ENCODE measurements around the gene CMTM2.
"Not testable (repeated sequence)": the region's sequence is repeated elsewhere in the genome, so short reads cannot be mapped to it uniquely, and the experiment has no call there.

Gene CMTM2

DNA sequence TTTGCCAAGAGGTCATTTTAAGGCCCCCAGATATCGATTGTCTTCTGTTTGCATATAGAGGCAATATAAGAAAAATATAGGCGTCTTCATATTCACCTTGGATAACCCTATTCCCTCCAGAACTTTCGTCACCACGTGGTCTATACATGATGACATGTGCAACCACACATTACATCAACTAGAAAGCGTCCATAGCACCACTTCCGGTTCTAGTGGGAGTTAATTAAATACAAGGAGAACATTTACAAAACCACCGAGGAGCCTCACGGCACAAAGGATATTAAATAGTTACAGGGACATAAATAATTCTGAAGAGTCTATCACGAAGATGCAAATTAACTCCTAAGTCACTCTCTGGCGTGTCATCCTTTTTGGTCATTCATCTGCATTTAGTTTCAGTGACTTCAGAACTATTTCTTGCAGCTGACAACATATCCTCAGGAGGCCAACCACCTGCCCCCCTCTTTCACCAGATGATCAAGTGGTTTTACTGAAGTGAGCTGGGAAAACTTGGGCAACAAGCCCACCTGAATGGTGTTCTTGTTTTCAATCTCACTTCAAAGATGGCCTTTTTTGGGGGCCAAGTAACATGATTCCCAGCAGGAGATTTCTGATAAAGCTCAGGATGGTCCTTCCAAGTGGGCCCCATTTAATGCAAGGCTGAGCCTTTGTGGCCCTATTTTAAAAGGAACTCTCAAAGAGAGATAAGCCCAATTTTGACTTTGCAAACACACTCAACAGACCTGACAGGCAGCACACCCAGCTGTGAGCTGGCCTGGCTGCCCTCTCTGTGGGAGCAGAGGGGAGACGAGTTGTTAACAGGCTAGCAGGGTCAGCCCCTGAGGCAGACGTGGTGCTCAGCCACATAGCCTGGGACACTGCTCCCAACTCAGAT is 40.5 kb downstream of the CMTM2 start:
- no peaks in the 10 kb centered on the region for H3K27me3 Mint-ChIP-seq
- peaks cover 9% of the 10 kb centered on the region for H3K4me1 Mint-ChIP-seq (ENCODE audit: low read depth)
- H3K4me3 Mint-ChIP-seq: no peak overlapping the region
- H3K27ac Mint-ChIP-seq: no peak overlapping the region
- no peaks in the 10 kb centered on the region for H3K9me3 Mint-ChIP-seq
- H3K36me3 Mint-ChIP-seq (ENCODE audit: low read depth): no peaks in the 10 kb centered on the region

DNA sequence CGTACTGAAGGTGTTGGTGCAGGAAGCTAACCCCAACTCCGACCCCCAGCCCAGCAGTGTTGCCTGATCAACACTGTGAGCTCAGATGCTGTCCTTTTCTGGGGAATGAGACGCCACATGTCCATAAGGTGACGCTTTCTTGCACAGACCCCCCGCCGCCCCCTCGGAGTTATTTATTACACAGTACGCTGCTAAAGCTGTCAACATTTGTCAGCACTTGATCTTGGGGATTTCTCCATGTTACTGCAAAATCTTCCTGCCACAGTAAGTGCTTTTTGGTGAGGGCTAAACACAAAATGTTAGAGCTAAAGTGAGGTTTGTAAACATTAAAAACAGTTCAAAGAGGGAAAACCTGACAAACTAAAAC is 41.1 kb downstream of the CMTM2 start:
- Mint-ChIP-seq H3K4me3 (no peak overlapping the region), H3K27ac (no peak overlapping the region), H3K36me3 (ENCODE audit: low read depth) (no peaks in the 10 kb centered on the region), H3K27me3 (no peaks in the 10 kb centered on the region), H3K4me1 (ENCODE audit: low read depth) (peaks cover 9% of the 10 kb centered on the region), H3K9me3 (no peaks in the 10 kb centered on the region)

DNA sequence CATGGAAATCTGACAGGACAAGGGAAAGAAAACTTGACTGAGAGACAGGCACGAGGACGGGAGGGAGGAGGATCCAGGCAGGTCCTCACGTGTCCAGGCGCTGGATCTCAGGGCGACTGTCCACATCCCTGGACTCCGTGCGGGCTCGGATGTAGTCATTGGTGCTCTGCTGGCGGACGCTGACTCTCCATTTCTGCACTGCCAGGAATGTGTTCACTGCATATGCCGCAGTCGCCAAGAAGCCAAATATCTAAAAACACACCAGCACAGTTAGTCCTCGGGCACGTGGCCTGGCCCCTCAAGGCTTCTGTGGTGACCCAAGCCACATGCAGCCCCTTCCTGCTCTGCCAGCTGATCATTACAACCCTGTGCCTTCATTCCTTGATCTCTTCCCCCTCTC is 42.7 kb downstream of the CMTM2 start:
- peaks cover 9% of the 10 kb centered on the region for H3K4me1 Mint-ChIP-seq (ENCODE audit: low read depth)
- no peaks in the 10 kb centered on the region for H3K36me3 Mint-ChIP-seq (ENCODE audit: low read depth)
- no peaks in the 10 kb centered on the region for H3K27me3 Mint-ChIP-seq
- H3K9me3 Mint-ChIP-seq: no peaks in the 10 kb centered on the region
- no peak overlapping the region for H3K4me3 Mint-ChIP-seq
- no peak overlapping the region for H3K27ac Mint-ChIP-seq

DNA sequence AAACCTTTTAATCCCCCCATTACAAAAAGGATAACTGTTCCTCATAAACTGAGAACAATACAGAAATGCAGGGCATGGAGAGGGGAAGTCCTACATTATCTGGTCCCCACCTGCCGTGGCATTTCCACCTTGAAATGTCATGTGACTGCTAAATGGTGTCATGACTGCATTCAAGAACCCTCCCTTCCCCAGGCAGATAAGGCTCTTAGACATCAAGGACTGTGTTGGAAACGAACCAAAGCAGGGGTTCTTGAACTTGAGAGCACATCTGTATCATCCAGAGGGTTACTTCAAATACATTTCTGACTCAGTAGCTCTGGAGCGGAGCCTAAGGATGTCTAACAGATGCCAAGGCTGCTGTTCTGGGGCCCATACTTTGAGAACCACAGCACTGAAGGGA is 43.6 kb downstream of the CMTM2 start:
- no peak overlapping the region for H3K27ac Mint-ChIP-seq
- no peaks in the 10 kb centered on the region for H3K9me3 Mint-ChIP-seq
- no peak overlapping the region for H3K4me3 Mint-ChIP-seq
- H3K4me1 Mint-ChIP-seq (ENCODE audit: low read depth): peaks cover 9% of the 10 kb centered on the region
- no peaks in the 10 kb centered on the region for H3K27me3 Mint-ChIP-seq
- H3K36me3 Mint-ChIP-seq (ENCODE audit: low read depth): no peaks in the 10 kb centered on the region

DNA sequence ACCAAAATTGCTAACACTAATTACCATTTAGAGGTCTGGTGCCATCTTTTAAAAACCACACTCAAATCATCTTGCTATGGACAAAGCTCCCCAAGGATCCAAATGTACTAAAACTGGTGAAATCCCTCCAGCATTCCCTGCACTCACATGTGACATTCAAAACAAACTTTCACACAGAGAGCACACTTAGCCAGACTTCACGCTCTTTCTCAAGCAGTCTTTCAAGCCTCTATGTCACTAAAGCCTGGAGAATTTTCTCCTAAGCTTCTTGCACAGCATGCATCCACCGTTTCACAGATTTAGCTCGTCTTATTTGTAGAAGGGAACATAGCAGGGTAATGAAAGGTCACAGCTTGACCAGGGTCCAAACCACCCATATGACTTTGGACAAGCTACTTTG is 44.5 kb downstream of the CMTM2 start:
- Mint-ChIP-seq H3K4me1 (ENCODE audit: low read depth) (peaks cover 9% of the 10 kb centered on the region), H3K27ac (no peak overlapping the region), H3K27me3 (no peaks in the 10 kb centered on the region), H3K9me3 (no peaks in the 10 kb centered on the region), H3K36me3 (ENCODE audit: low read depth) (no peaks in the 10 kb centered on the region), H3K4me3 (no peak overlapping the region)

DNA sequence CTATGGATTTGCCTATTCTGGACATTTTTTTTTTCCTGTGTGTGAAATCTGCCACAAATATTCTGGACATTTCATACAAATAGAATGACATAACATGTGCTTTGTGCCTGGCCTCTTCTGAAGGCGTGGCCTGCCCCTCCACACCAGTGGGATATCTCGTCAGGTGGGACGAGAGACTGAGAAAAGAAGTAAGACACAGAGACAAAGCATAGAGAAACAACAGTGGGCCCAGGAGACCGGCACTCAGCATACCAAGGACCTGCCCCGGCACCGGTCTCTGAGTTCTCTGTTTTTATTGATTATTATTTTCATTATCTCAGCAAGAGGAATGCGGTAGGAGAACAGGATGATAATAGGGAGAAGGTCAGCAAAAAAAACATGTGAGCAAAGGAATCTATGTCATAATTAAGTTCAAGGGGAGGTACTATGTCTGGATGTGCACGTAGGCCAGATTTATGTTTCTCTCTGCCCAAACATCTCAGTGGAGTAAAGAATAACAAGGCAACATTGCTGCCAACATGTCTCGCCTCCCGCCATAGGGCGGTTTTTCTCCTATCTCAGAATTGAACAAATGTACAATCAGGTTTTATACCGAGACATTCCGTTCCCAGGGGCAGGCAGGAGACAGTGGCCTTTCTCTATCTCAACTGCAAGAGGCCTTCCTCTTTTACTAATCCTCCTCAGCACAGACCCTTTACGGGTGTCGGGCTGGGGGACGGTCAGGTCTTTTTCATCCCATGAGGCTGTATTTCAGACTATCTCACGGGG is 48.5 kb downstream of the CMTM2 start:
- not testable (repeated sequence) for H3K27me3 Mint-ChIP-seq; H3K9me3 Mint-ChIP-seq; H3K4me1 Mint-ChIP-seq (ENCODE audit: low read depth); H3K27ac Mint-ChIP-seq; H3K4me3 Mint-ChIP-seq; H3K36me3 Mint-ChIP-seq (ENCODE audit: low read depth)

DNA sequence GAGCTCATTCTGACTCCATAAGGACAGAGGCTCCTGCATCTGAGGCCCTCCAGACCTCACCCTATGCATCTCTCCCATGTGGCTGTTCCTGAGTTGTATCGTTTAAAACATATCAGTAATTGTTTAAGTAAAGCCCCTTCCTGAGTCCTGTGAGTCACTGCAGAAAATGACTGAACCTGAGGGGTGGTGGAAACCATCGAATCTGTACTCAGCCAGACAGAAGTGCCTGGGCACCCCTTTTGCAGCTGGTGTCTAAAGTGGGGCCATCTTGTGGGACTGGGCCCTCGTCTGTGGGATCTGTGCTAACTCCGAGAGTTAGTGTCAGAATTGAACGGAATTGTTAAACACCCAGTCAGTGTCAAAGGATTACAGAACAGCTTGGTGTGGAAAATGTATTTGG is 50.6 kb downstream of the CMTM2 start:
- H3K4me3 Mint-ChIP-seq: no peak overlapping the region
- H3K9me3 Mint-ChIP-seq: no peaks in the 10 kb centered on the region
- H3K27ac Mint-ChIP-seq: no peak overlapping the region
- no peaks in the 10 kb centered on the region for H3K27me3 Mint-ChIP-seq
- H3K4me1 Mint-ChIP-seq (ENCODE audit: low read depth): no peaks in the 10 kb centered on the region
- no peaks in the 10 kb centered on the region for H3K36me3 Mint-ChIP-seq (ENCODE audit: low read depth)

DNA sequence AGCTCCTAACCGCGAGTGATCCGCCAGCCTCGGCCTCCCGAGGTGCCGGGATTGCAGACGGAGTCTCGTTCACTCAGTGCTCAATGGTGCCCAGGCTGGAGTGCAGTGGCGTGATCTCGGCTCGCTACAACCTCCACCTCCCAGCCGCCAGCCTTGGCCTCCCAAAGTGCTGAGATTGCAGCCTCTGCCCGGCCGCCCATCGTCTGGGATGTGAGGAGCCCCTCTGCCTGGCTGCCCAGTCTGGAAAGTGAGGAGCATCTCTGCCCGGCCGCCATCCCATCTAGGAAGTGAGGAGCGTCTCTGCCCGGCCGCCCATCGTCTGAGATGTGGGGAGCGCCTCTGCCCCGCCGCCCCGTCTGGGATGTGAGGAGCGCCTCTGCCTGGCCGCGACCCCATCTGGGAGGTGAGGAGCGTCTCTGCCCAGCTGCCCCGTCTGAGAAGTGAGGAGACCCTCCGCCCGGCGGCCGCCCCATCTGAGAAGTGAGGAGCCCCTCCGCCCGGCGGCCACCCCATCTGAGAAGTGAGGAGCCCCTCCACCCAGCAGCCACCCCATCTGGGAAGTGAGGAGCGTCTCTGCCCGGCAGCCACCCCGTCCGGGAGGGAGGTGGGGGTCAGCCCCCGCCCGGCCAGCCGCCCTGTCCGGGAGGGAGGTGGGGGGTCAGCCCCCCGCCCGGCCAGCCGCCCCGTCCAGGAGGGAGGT is 51.4 kb downstream of the CMTM2 start:
- not testable (repeated sequence) for H3K9me3 Mint-ChIP-seq; H3K36me3 Mint-ChIP-seq (ENCODE audit: low read depth); H3K27ac Mint-ChIP-seq

DNA sequence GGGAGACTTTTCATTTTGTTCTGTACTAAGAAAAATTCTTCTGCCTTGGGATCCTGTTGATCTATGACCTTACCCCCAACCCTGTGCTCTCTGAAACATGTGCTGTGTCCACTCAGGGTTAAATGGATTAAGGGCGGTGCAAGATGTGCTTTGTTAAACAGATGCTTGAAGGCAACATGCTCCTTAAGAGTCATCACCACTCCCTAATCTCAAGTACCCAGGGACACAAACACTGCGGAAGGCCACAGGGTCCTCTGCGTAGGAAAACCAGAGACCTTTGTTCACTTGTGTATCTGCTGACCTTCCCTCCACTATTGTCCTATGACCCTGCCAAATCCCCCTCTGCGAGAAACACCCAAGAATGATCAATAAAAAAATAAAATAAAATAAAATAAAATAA is 52.3 kb downstream of the CMTM2 start:
- H3K4me1 Mint-ChIP-seq (ENCODE audit: low read depth); H3K27ac Mint-ChIP-seq; H3K27me3 Mint-ChIP-seq; H3K9me3 Mint-ChIP-seq; H3K4me3 Mint-ChIP-seq; H3K36me3 Mint-ChIP-seq (ENCODE audit: low read depth): not testable (repeated sequence)

More for the DNA sequence above, 51.4 kb downstream of the CMTM2 start:
- not testable (repeated sequence) for H3K27me3 Mint-ChIP-seq; H3K4me3 Mint-ChIP-seq; H3K4me1 Mint-ChIP-seq (ENCODE audit: low read depth)

DNA sequence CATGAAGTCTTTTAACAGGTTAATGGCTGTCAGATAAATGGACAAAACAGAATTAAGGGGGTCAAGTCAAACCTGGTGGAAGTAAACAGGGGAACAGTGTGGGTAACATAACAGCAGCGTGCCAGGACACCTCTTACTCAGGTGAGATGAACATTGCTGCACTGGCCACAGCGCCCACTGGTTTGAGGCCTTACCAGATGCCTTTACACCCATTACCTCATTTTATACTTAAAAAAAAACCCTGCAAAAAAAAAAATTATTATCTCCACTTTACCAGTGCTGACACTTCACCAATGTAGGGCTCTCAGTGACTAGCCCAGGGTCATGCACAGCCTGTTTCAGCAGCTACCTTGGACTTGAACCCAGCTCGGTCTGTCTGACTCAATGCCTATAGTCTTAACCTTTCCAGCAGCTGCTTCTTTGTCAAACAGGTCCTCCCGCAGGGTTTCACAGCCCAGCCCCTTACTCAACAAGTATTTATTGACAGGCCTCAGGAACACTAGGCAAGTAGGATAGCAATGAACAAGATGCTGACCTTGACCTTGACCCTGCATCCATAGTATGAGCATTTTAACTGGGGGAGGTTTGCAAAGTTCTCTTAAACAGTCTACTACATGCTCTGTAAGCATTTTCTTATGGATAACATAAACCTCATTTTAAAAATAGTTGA is 55.4 kb downstream of the CMTM2 start:
- H3K9me3 Mint-ChIP-seq: no peaks in the 10 kb centered on the region
- no peaks in the 10 kb centered on the region for H3K4me1 Mint-ChIP-seq (ENCODE audit: low read depth)
- no peak overlapping the region for H3K4me3 Mint-ChIP-seq
- no peak overlapping the region for H3K27ac Mint-ChIP-seq
- no peaks in the 10 kb centered on the region for H3K36me3 Mint-ChIP-seq (ENCODE audit: low read depth)
- no peaks in the 10 kb centered on the region for H3K27me3 Mint-ChIP-seq

DNA sequence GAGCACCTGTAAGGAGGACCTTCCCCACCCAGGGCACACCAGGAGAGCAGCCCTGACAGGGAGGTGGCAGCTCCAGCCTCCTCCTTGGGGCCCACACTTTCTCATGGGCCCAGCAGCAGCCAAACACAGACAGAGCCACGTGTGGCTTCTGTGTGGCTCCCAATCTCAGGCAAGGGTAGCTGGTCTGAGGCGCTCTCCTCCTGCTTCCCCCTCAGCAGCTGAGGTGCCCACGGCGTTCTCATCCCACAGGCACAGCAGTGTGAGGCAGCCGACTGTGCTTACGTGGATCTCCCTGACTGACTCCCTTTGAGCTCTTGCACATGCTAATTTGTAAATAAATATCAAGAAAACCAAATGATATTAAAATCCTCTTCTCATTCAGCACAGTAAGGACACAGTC is 56.1 kb downstream of the CMTM2 start:
- no peaks in the 10 kb centered on the region for H3K27me3 Mint-ChIP-seq
- no peak overlapping the region for H3K27ac Mint-ChIP-seq
- no peaks in the 10 kb centered on the region for H3K9me3 Mint-ChIP-seq
- H3K4me1 Mint-ChIP-seq (ENCODE audit: low read depth): no peaks in the 10 kb centered on the region
- H3K36me3 Mint-ChIP-seq (ENCODE audit: low read depth): no peaks in the 10 kb centered on the region
- H3K4me3 Mint-ChIP-seq: no peak overlapping the region

DNA sequence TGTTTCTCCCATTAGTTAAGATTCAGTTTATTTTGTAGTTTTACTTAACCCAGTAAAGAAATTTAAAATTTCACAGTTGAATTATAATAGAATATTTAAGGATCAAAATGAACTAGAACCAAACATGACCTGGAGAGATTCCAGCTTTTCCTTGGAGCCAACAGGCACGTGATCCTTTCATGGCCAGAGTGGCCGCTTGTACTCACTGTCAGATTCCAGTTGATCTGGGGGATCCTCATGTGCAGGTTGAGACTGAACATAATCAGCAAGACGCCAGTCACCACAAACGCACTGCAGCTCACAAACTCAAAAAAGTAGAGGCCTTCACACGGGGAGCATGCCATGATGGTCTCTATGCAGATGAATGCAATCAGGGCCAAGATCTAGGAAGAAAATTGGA is 56.9 kb downstream of the CMTM2 start:
- no peaks in the 10 kb centered on the region for H3K27me3 Mint-ChIP-seq
- H3K9me3 Mint-ChIP-seq: no peaks in the 10 kb centered on the region
- H3K36me3 Mint-ChIP-seq (ENCODE audit: low read depth): no peaks in the 10 kb centered on the region
- H3K4me1 Mint-ChIP-seq (ENCODE audit: low read depth): no peaks in the 10 kb centered on the region
- H3K27ac Mint-ChIP-seq: no peak overlapping the region
- H3K4me3 Mint-ChIP-seq: no peak overlapping the region

DNA sequence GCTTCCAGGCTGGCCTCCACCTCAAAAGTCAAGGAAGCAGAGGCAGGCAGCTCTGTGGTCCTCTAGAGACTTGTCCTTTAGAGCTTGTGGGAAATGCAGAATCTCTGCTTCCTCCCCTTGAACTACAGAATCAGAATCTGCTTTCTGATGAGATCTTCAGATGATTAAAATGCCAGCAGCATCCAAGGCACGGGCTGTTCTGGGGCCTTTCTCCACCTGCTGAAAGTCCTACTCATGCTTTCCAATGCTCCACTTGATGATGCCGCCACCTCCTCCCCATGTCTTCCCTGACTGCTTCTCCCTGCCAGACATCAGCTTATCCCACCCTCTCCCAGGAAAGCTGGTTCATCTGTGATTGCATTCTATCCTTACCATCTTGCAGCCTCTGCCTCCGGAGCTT is 58.5 kb downstream of the CMTM2 start:
- no peak overlapping the region for H3K4me3 Mint-ChIP-seq
- no peak overlapping the region for H3K27ac Mint-ChIP-seq
- no peaks in the 10 kb centered on the region for H3K4me1 Mint-ChIP-seq (ENCODE audit: low read depth)
- no peaks in the 10 kb centered on the region for H3K9me3 Mint-ChIP-seq
- no peaks in the 10 kb centered on the region for H3K27me3 Mint-ChIP-seq
- H3K36me3 Mint-ChIP-seq (ENCODE audit: low read depth): no peaks in the 10 kb centered on the region

All from stimulated activated naive CD8-positive, alpha-beta T cell treated with anti-CD3 and anti-CD28 coated beads, Interleukin-15, Interleukin-2, amounts not matched to agents 100 ng/mL and 50 ng/mL, for 24 hours (primary cell).